Measurements from ENCODE around the gene ADGRB2. TPM values are rescaled to one million over a fixed set of nuclear protein-coding genes. Genes with fewer than 3 reads are reported as not detected.

The ADGRB2 gene
- total RNA-seq, 4 donors from 2014 or later = 0.82 to 5.1 (median 3.9) TPM

DNA sequence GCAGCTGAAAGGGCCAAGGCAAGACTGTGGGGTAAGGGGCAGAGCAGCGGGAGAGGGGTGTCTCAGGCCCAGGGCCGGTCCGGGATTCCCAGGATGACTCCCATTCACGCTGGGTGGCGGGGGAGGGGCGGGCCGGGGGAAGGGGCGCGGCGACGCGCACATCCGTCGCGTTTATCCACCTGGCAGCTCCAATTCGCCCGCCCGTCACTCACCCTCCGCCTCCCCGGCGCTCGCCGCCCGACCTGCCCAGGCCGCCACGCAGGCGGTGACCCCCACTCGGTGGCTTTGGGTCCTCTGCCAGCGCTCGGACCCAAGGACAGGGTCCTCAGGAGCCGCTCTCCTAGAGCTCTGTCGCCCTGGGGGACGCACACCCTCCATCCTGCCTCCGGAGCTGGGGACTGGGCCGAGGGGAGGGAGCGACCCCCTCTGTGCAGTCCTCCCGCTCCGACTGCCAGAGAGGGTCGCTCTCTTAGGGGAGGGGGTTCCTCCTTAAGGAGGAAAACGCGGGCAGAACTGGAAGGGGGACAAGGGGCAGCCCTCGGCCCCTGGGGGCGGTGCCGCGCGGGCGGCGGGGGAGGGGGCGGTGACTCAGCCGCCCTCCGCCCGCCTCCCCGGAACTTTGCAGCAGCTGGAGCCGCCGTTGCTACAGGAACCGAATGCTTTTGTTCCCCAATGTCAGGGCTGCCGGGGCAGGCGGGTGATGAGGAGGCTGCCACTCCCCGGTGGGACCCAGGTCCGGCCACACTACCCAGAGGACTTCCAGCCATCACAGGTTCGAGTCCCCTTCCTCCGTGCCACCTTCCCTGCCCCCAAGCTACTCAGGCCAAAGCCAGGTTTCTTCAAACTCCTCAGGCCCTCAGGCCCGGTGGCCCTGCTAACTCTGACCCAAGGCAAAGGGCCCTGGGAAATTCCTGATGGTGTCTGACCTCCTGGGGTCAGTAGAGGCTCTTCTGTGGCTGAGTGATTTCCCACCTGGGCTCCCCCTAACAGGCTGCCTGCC lies 3.4 kb downstream of the ADGRB2 start:
- TF ChIP-seq, protein P1, sequence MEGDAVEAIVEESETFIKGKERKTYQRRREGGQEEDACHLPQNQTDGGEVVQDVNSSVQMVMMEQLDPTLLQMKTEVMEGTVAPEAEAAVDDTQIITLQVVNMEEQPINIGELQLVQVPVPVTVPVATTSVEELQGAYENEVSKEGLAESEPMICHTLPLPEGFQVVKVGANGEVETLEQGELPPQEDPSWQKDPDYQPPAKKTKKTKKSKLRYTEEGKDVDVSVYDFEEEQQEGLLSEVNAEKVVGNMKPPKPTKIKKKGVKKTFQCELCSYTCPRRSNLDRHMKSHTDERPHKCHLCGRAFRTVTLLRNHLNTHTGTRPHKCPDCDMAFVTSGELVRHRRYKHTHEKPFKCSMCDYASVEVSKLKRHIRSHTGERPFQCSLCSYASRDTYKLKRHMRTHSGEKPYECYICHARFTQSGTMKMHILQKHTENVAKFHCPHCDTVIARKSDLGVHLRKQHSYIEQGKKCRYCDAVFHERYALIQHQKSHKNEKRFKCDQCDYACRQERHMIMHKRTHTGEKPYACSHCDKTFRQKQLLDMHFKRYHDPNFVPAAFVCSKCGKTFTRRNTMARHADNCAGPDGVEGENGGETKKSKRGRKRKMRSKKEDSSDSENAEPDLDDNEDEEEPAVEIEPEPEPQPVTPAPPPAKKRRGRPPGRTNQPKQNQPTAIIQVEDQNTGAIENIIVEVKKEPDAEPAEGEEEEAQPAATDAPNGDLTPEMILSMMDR (IDR thresholded peaks at IDR 0.05; ENCODE audit: low read depth) = no peak

DNA sequence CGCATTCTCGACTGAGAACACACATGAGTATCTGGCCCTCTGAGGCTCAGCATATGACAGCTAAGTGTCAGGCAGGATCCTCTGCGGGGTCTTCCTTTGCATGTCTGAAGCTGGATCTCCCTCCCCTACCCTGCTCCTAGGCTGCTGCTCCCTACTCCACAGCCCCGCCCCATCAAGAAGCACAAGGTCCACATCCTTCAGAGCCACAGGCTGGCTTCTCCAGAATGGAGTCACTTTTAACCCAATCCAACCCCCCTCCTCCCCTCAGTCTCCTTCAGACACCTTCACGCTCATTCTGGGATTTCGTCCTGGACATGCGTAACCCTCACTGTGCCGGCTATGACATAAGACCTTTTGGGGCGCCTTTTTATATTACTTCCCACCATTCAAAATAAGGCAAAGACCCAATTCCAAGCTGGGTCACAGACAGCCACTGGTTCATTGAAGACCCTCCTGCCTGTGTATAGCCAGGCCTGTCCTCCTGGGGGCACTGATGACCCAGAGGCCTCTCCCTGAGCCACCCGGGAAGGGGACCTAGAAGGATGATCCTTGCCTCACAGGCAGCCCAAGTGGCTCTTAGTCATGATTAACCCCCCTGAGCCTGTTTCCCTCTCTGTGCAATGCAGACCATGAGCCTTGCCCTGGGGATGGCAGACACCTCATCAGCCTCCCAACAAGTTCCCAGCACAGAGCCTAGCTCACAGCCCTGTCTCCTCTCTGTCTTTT lies 4.7 kb downstream of the ADGRB2 start:
- TF ChIP-seq, protein P1 (IDR thresholded peaks at IDR 0.05; ENCODE audit: low read depth) = no peak

DNA sequence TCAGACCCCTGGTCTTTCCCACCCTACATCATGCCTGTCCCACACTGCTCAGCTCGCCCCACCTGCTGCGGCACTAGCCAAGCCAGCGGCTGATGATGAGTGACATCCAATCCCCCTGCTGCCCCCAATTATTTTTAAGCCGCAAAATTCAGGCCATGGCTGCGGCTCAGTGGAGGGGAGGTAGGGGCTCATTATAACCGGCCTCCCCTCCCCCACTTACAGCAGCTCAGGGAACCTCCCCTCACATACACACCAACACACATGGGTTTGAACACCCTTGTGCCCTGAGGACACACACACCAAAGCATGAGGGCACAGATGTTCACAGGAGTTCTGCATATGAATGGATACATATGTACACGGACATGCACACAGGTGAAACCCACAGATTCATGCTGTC lies 5.3 kb downstream of the ADGRB2 start:
- TF ChIP-seq, protein P1 (IDR thresholded peaks at IDR 0.05; ENCODE audit: low read depth) = no peak

DNA sequence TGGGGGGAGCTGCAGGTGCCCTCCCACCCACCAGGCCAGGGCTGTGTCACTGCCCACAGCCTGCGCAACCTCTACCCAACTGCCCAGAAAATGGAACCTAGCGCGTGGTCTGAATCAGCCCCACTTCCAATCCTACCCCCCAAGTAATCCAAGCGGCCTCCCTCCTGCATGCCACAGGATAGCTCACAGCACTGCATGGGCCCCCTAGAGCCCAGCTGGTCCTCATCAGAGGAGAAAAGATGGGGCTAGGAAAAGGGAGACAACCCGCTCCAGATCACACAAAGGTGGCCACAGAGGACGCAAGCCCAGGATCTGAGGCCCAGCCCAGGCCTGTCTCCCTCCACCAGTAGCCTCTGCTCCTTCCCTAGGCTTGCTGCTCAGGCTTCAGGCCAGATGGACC lies 6.2 kb downstream of the ADGRB2 start:
- TF ChIP-seq, protein P1 (IDR thresholded peaks at IDR 0.05; ENCODE audit: low read depth) = no peak

DNA sequence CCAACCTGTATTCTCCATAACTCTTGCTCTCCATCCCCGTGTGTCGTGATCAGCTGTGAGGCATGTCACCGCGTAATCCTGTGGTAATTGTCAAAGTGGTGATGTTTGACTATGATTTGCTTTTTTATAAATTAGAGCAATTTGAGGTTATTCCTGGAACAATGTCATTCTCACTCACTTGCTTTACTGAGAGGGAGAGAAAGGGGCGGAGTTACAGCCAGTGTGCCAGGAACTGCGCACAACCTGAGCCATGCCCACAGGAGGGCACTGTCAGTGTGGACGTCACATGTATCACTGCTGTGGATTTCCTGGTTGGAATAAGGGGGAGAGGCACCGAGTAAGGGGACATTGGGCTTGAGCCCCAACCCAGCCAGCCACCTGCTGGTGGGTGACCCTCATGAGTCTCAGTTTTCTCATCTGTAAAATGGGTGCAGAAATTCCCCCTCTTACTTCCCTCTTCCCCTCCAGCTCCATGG lies 6.9 kb downstream of the ADGRB2 start:
- TF ChIP-seq, protein P1 (IDR thresholded peaks at IDR 0.05; ENCODE audit: low read depth) = no peak

DNA sequence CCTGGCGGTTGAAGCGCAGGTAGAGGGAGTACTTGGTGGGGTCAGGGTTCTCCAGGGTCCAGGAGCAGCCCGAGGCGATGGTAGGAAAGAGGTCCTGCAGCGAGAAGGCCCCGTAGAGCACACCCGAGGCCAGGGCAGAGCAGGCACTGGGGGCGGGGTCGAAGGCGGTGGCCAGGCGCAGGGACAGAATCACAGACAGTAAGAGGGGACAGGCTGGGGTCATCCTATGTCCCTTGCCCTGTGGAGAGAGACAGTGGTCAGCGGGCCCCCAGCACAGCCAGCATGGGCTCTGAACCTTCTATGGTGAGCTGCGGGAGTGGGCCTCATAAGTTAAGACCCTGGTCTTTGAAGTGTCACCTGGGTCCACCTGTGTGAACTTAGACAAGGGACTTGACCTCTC lies 7.6 kb downstream of the ADGRB2 start:
- TF ChIP-seq, protein P1 (IDR thresholded peaks at IDR 0.05; ENCODE audit: low read depth) = no peak
